Measurements from ENCODE around the gene LYRM1.

DNA sequence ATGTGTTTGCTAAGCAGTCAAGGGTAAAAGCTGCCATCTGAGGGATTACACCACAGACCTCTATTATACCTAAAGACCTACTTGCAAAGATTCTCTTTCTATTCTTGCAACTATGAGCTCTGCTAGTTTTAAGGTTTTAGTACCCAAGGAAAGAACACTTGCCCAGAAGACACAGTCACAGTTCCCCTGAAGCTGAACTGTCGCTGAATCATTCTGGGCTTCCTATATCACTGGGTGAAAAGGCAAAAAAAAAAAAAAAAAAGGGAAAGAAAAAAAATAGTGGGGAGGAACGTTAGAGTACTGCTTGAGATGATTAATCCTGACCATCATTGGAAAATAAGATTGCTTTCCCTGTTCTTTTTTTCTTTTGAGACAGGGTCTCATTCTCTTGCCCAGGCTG is 37.9 kb downstream of the LYRM1 start:
- TF ChIP-seq, protein P1, sequence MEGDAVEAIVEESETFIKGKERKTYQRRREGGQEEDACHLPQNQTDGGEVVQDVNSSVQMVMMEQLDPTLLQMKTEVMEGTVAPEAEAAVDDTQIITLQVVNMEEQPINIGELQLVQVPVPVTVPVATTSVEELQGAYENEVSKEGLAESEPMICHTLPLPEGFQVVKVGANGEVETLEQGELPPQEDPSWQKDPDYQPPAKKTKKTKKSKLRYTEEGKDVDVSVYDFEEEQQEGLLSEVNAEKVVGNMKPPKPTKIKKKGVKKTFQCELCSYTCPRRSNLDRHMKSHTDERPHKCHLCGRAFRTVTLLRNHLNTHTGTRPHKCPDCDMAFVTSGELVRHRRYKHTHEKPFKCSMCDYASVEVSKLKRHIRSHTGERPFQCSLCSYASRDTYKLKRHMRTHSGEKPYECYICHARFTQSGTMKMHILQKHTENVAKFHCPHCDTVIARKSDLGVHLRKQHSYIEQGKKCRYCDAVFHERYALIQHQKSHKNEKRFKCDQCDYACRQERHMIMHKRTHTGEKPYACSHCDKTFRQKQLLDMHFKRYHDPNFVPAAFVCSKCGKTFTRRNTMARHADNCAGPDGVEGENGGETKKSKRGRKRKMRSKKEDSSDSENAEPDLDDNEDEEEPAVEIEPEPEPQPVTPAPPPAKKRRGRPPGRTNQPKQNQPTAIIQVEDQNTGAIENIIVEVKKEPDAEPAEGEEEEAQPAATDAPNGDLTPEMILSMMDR (IDR thresholded peaks at IDR 0.05; ENCODE audit: poor library complexity, severe bottlenecking) = no peak
- TF ChIP-seq TAF1 (IDR thresholded peaks at IDR 0.05; ENCODE audit: low read depth) (no peak), EP300 (conservative IDR thresholded peaks at IDR 0.05; ENCODE audit: poor library complexity, severe bottlenecking) (no peak), RAD21 (conservative IDR thresholded peaks at IDR 0.05) (no peak), POLR2AphosphoS5 (IDR thresholded peaks at IDR 0.05) (no peak)

Measured in neural cell (in vitro differentiated cells).